ENCODE data around the gene PHF20. TPM values are rescaled to one million over a fixed set of nuclear protein-coding genes. Genes with fewer than 3 reads are reported as not detected.
"Not testable (repeated sequence)": the region's sequence is repeated elsewhere in the genome, so short reads cannot be mapped to it uniquely, and the experiment has no call there.

The PHF20 gene
- polyA plus RNA-seq, 1 donor (not counting 4 experiments of a cell fraction or from before 2014, with no cell fraction given): 31.9 TPM

- FAIRE-seq (no peak), DNase-seq (ENCODE audit: low read depth, low spot score) (no peak)
- Histone ChIP-seq H3K36me3 (ENCODE audit: control insufficient read depth in 2 of 2, extremely low read depth in 1 of 2, insufficient read depth in 2 of 2, low read length in 2 of 2) (peaks cover 5 to 12% of the 10 kb centered on the region in 2 experiments), H3K4me3 (ENCODE audit: control insufficient read depth in 2 of 3, extremely low read depth in 1 of 3, insufficient read depth in 2 of 3, low read depth in 1 of 3, low read length in 3 of 3) (no peak overlapping the region), H2AFZ (ENCODE audit: control insufficient read depth, low read length) (no peak overlapping the region), H3K79me2 (ENCODE audit: control insufficient read depth, insufficient read depth, low read length) (peaks cover 22% of the 10 kb centered on the region), H3K4me2 (ENCODE audit: control insufficient read depth, extremely low read depth, insufficient read depth, low read depth, low read length) (no peak overlapping the region), H3K9me1 (ENCODE audit: control insufficient read depth, extremely low read depth, insufficient read depth, low read length) (no peaks in the 10 kb centered on the region), H3K4me1 (ENCODE audit: control insufficient read depth, extremely low read depth, insufficient read depth, low read length) (peaks cover 4% of the 10 kb centered on the region), H3K27me3 (ENCODE audit: control insufficient read depth, extremely low read depth, insufficient read depth, low read length) (no peaks in the 10 kb centered on the region), H3K27ac (ENCODE audit: control insufficient read depth, insufficient read depth, low read length) (no peak overlapping the region), H3K9ac (ENCODE audit: control insufficient read depth, extremely low read depth, insufficient read depth, low read length) (no peak overlapping the region), H4K20me1 (ENCODE audit: control insufficient read depth, extremely low read depth, insufficient read depth, low read length) (no peaks in the 10 kb centered on the region), H3K9me3 (ENCODE audit: control insufficient read depth, low read depth, low read length) (no peaks in the 10 kb centered on the region)
- TF ChIP-seq, protein P1, sequence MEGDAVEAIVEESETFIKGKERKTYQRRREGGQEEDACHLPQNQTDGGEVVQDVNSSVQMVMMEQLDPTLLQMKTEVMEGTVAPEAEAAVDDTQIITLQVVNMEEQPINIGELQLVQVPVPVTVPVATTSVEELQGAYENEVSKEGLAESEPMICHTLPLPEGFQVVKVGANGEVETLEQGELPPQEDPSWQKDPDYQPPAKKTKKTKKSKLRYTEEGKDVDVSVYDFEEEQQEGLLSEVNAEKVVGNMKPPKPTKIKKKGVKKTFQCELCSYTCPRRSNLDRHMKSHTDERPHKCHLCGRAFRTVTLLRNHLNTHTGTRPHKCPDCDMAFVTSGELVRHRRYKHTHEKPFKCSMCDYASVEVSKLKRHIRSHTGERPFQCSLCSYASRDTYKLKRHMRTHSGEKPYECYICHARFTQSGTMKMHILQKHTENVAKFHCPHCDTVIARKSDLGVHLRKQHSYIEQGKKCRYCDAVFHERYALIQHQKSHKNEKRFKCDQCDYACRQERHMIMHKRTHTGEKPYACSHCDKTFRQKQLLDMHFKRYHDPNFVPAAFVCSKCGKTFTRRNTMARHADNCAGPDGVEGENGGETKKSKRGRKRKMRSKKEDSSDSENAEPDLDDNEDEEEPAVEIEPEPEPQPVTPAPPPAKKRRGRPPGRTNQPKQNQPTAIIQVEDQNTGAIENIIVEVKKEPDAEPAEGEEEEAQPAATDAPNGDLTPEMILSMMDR (optimal IDR thresholded peaks at IDR 0.05 in 1 of 3, IDR thresholded peaks at IDR 0.05 in 1 of 3, conservative IDR thresholded peaks at IDR 0.05 in 1 of 3; ENCODE audit: extremely low read depth in 1 of 3, insufficient read depth in 2 of 3, low read length in 3 of 3): no peak
- TF ChIP-seq EZH2 (IDR thresholded peaks at IDR 0.05; ENCODE audit: low read length): no peak
- dilution Hi-C loops (cut with MboI; ENCODE audit: extremely low pct_ligation_motif_present, low sequenced_read_pairs): no loop called here
These were observed 178.3 kb downstream of the PHF20 start for GRCh38 chr20:35950093-35950492.

- H3K4me3 ChIP-seq (ENCODE audit: control insufficient read depth in 2 of 3, extremely low read depth in 1 of 3, insufficient read depth in 2 of 3, low read depth in 1 of 3, low read length in 3 of 3); dilution Hi-C loops (cut with MboI; ENCODE audit: extremely low pct_ligation_motif_present, low sequenced_read_pairs); H3K27me3 ChIP-seq (ENCODE audit: control insufficient read depth, extremely low read depth, insufficient read depth, low read length); H3K9me3 ChIP-seq (ENCODE audit: control insufficient read depth, low read depth, low read length); H4K20me1 ChIP-seq (ENCODE audit: control insufficient read depth, extremely low read depth, insufficient read depth, low read length); H3K27ac ChIP-seq (ENCODE audit: control insufficient read depth, insufficient read depth, low read length); DNase-seq (ENCODE audit: low read depth, low spot score); H3K36me3 ChIP-seq (ENCODE audit: control insufficient read depth in 2 of 2, extremely low read depth in 1 of 2, insufficient read depth in 2 of 2, low read length in 2 of 2); H3K9ac ChIP-seq (ENCODE audit: control insufficient read depth, extremely low read depth, insufficient read depth, low read length); H2AFZ ChIP-seq (ENCODE audit: control insufficient read depth, low read length); H3K9me1 ChIP-seq (ENCODE audit: control insufficient read depth, extremely low read depth, insufficient read depth, low read length); FAIRE-seq: not testable (repeated sequence)
- Histone ChIP-seq H3K4me2 (ENCODE audit: control insufficient read depth, extremely low read depth, insufficient read depth, low read depth, low read length) (peak overlapping the region; percentile 95), H3K4me1 (ENCODE audit: control insufficient read depth, extremely low read depth, insufficient read depth, low read length) (peaks cover 11% of the 10 kb centered on the region), H3K79me2 (ENCODE audit: control insufficient read depth, insufficient read depth, low read length) (peaks cover 22% of the 10 kb centered on the region)
These were observed 180.3 kb downstream of the PHF20 start for GRCh38 chr20:35952080-35952479.
